Kidney glomerular epithelial cell (primary cell): ENCODE results near the gene GNAO1.
A peak's percentile ranks its signal among the peaks of the same experiment; 100 is the strongest.

Source experiments
- DNase-seq: peaks from one replicate; lab custom pipeline; 2025; lab: John Stamatoyannopoulos, UW

The GNAO1 gene

GRCh38 chr16:56349711-56350161 lies 158.4 kb downstream of the GNAO1 start:
- DNase-seq: no peak

- no peak for DNase-seq
Measured at GRCh38 chr16:56350491-56351405, 159.5 kb downstream of the GNAO1 start.

- no peak for DNase-seq
Measured at GRCh38 chr16:56351481-56351880, 160.2 kb downstream of the GNAO1 start.

GRCh38 chr16:56352351-56353053 lies 161.2 kb downstream of the GNAO1 start:
- no peak for DNase-seq

GRCh38 chr16:56353054-56353921 lies 162.0 kb downstream of the GNAO1 start:
- no peak for DNase-seq

GRCh38 chr16:56354016-56354415 lies 162.7 kb downstream of the GNAO1 start:
- DNase-seq: no peak

GRCh38 chr16:56354746-56355145 lies 163.5 kb downstream of the GNAO1 start:
- no peak for DNase-seq

GRCh38 chr16:56355221-56355620 lies 163.9 kb downstream of the GNAO1 start:
- no peak for DNase-seq

GRCh38 chr16:56355786-56356275 lies 164.5 kb downstream of the GNAO1 start:
- no peak for DNase-seq

GRCh38 chr16:56356276-56357240 lies 165.3 kb downstream of the GNAO1 start:
- peak; percentile 82 for DNase-seq

GRCh38 chr16:56357241-56357764 lies 166.0 kb downstream of the GNAO1 start:
- DNase-seq: peak; percentile 34

GRCh38 chr16:56357765-56358322 lies 166.6 kb downstream of the GNAO1 start:
- no peak for DNase-seq

- DNase-seq: no peak
Measured at GRCh38 chr16:56360117-56361008, 169.1 kb downstream of the GNAO1 start.

GRCh38 chr16:56362057-56362655 lies 170.9 kb downstream of the GNAO1 start:
- no peak for DNase-seq

GRCh38 chr16:56362706-56363105 lies 171.4 kb downstream of the GNAO1 start:
- no peak for DNase-seq

GRCh38 chr16:56363181-56363716 lies 172.0 kb downstream of the GNAO1 start:
- DNase-seq: no peak

GRCh38 chr16:56363781-56364565 lies 172.7 kb downstream of the GNAO1 start:
- no peak for DNase-seq

GRCh38 chr16:56364865-56365264 lies 173.6 kb downstream of the GNAO1 start:
- DNase-seq: no peak
